ENCODE measurements around the gene TBX10. TPM values are rescaled to one million over a fixed set of nuclear protein-coding genes. Genes with fewer than 3 reads are reported as not detected.
"Not testable (repeated sequence)": the region's sequence is repeated elsewhere in the genome, so short reads cannot be mapped to it uniquely, and the experiment has no call there.

TBX10 gene
- total RNA-seq (not detected), polyA plus RNA-seq (not detected)
- long read RNA-seq, donor 1: 0 reads
- long read RNA-seq, donor 2: 0 reads
- long read RNA-seq, donor 3: 0 reads

DNA sequence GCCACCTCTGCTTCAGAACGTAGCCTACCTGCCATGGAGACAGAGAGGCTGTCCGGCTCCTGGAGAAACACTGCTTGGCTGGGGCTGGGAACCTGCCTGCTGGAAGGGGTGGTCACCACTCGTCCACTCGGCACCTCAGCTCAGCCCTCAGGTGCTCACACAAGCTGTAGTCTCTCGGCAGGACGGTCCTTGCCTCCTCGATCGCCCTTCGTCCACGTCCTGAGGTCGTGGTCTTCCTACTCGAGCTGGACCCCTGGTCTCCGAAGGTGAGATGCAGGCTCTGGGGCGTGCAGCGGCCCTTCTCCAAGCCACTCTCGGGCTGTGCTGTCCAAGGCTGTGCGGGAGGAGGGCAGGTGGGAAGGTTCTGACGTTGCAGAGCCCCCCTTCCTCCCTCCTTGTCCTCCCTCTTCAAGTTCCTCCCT is at the start of gene TBX10:
TBX10 (minus strand) TSS at position 326 of the 422 bp plus-strand sequence; CDS start at position 35, 291 bp downstream.
- H3K27ac ChIP-seq: no peak within 1 kb of the TSS
- H3K4me3 ChIP-seq: no peak within 1 kb of the TSS
- 54 to 65% (median 60%) methylated on average over 18 of the region's 18 CpGs for WGBS, 3 donors
- no peaks in the 10 kb centered on the region for H3K9me3 ChIP-seq
- H3K4me1 ChIP-seq (ENCODE audit: insufficient read depth): no peaks in the 10 kb centered on the region
- H3K36me3 ChIP-seq: no peaks in the 10 kb centered on the region
- DNase-seq: peak in 1 of 5 donors; percentile 13
- TF ChIP-seq EP300 (IDR thresholded peaks at IDR 0.05) (no peak), POLR2A (IDR thresholded peaks at IDR 0.05) (no peak)
- TF ChIP-seq, protein P1, sequence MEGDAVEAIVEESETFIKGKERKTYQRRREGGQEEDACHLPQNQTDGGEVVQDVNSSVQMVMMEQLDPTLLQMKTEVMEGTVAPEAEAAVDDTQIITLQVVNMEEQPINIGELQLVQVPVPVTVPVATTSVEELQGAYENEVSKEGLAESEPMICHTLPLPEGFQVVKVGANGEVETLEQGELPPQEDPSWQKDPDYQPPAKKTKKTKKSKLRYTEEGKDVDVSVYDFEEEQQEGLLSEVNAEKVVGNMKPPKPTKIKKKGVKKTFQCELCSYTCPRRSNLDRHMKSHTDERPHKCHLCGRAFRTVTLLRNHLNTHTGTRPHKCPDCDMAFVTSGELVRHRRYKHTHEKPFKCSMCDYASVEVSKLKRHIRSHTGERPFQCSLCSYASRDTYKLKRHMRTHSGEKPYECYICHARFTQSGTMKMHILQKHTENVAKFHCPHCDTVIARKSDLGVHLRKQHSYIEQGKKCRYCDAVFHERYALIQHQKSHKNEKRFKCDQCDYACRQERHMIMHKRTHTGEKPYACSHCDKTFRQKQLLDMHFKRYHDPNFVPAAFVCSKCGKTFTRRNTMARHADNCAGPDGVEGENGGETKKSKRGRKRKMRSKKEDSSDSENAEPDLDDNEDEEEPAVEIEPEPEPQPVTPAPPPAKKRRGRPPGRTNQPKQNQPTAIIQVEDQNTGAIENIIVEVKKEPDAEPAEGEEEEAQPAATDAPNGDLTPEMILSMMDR (IDR thresholded peaks at IDR 0.05): no peak
- intact Hi-C loops (cut with DNase I): no loop called here
- H3K27me3 ChIP-seq: no peaks in the 10 kb centered on the region

DNA sequence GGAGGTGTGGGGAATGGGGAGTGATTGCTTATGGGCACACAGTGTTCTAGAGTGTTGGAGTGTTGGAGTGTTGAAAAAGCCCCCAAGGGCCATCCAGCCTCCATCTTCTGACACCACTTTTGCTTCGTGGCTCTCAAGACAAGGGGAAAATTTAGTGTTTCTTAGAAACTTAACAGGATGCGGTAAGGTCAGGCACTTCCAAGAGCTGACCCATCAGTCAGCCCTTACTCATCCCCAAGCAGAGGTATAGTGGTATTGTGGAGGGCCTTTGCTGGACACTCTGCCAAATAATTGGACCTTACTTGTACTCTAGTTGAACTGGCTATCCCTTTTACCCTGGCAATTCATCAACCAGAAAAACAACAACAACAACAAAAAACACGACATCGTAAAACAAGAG is 49.6 kb upstream of the TBX10 start:
- Histone ChIP-seq H3K27me3 (no peaks in the 10 kb centered on the region), H3K4me3 (no peak overlapping the region), H3K9me3 (no peaks in the 10 kb centered on the region), H3K36me3 (no peaks in the 10 kb centered on the region), H3K27ac (no peak overlapping the region), H3K4me1 (ENCODE audit: insufficient read depth) (peaks cover 1% of the 10 kb centered on the region)
- TF ChIP-seq, protein P1 (IDR thresholded peaks at IDR 0.05): no peak
- TF ChIP-seq POLR2A (IDR thresholded peaks at IDR 0.05) (no peak), EP300 (IDR thresholded peaks at IDR 0.05) (no peak)
- intact Hi-C loops (cut with DNase I): no loop called here
- no peak for DNase-seq
- WGBS, 3 donors: 69 to 82% (median 75%) methylated on average over 4 of the region's 4 CpGs

DNA sequence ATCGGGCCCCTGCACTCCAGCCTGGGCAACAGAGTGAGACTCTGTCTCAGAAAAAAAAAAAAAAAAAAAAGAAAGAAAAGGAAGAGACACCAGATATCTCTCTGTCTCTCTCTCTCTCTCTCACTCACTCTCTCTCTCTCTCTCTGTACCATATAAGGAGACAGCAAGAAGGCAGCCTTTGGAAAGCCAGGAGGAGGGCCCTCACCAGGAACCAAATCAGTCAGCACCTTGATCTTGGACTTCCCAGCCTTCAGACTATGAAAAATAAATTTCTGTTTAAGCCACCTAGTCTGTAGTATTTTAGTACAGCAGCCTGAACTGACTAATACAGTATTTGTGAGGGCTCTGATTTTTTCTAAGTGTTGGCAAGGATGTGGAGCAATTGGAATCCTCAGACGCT is 48.4 kb upstream of the TBX10 start:
- DNase-seq: no peak
- 71 to 88% (median 87%) methylated on average over 2 of the region's 2 CpGs for WGBS, 3 donors
- Histone ChIP-seq H3K4me1 (ENCODE audit: insufficient read depth) (peaks cover 1% of the 10 kb centered on the region), H3K27ac (no peak overlapping the region), H3K4me3 (no peak overlapping the region), H3K27me3 (no peaks in the 10 kb centered on the region), H3K36me3 (no peaks in the 10 kb centered on the region), H3K9me3 (no peaks in the 10 kb centered on the region)
- intact Hi-C loops (cut with DNase I): no loop called here
- no peak for TF ChIP-seq EP300 (IDR thresholded peaks at IDR 0.05)

DNA sequence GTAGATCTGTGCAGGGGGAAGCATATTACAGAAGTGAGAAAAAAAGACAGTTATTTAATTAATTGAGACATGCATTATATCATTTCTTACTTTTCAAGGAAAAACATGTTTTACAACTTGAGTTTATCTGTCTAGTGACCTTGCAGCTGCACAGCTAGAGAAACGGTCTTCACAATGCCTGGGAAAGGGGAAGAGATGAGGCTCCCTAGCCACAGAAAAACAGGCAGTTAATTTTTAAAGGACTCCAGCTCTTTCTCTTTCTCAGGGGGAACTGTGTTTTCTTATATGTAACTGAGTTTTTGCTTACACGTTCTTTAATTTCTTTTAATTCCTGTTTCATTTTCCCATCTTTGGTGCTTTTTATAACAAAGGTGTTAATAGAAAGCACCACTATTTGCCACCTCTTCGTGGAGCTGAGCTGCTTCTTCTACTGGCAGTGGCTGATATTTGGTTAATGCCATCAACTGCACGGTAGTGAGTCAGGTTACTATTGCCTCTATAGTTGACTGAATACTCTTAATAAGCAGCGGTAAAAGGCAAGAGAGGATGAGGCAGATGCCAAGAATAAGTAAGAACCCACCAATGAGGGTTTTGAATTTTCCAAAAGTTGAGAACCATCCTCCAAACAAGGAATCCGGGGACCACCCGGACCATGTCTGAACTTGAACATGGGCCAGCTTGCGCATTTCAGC is 46.2 kb upstream of the TBX10 start:
- H3K4me3 ChIP-seq; H3K9me3 ChIP-seq; intact Hi-C loops (cut with DNase I); DNase-seq; H3K27me3 ChIP-seq; H3K36me3 ChIP-seq; H3K4me1 ChIP-seq (ENCODE audit: insufficient read depth); H3K27ac ChIP-seq: not testable (repeated sequence)
- 7 to 10% (median 7%) methylated on average over 8 of the region's 8 CpGs for WGBS, 3 donors

DNA sequence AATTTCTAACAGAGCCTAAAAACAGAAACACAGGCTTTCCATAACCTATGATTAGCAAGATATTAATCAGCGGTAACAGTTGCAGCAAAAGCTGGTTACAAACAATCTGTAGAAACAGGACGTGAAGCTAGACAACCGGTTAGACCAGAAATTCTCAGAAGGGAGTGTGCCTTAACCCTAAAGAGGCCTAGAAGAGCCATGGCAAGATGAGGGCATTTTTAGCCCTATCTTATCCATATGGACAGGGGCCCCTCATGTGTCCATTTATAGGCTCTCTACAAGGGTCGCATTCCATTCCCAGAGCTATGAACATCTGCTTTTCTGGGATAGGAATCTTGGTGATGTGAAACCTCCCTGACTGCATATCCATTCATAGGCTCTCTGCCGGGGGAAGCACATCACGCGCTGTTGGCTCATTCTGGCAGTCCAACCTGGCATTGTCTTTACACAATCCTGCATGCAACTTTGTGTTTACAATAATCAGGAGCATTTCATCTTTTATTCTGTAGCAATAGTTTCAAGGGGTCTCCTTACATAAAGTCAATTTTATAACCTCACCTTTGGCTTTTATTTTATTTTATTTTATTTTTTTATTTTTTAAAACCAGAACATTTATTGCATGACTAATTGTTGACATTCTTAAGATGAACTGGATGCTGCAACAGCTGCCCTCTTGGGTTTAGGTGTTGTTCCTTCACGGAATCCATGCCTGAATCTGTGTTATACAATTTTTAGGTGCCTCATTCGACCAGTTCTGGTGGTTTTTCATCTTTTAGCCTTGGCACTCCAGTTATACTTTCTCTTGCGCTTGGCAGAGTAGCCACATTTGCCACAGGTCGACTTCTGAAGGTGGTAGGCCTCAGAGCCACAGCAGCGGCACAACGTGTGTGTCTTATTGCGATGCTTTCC is 42.8 kb upstream of the TBX10 start:
- H3K27ac ChIP-seq; H3K9me3 ChIP-seq; H3K4me3 ChIP-seq; intact Hi-C loops (cut with DNase I); H3K27me3 ChIP-seq; H3K36me3 ChIP-seq; DNase-seq; H3K4me1 ChIP-seq (ENCODE audit: insufficient read depth): not testable (repeated sequence)
- 61 to 68% (median 61%) methylated on average over 14 of the region's 14 CpGs for WGBS, 3 donors
